OCI-LY7 (cell line): ENCODE data around the gene UGT1A7. TPM values are rescaled to one million over a fixed set of nuclear protein-coding genes. Genes with fewer than 3 reads are reported as not detected.

Source experiments
- BruUV-seq: library from RNA; stranded (reverse); fragments of 400-500 nt; replicated peaks from 2 replicates; lab custom pipeline; 2021; lab: Mats Ljungman, UMichigan
- CTCF ChIA-PET: fragments of 300-600 bp; sonication (Branson Sonifier 250); formaldehyde crosslinking; loops from one replicate; lab custom pipeline; 2022; ENCODE audit warnings: antibody characterized with exemption; ENCODE audit not compliant: unreplicated experiment; lab: Charles Lee
- POLR2A ChIA-PET: fragments of 300-600 bp; sonication (Branson Sonifier 250); formaldehyde crosslinking; loops from one replicate; lab custom pipeline; 2022; ENCODE audit warnings: antibody characterized with exemption; lab: Charles Lee
- DNase-seq: peaks from one replicate; pipeline ENCODE4 v3.0.0-alpha.2; 2015; ENCODE audit warnings: low spot score
- H2AFZ ChIP-seq: fragments of 200-600 bp; sonication (generic), shearing (Covaris generic); 2 replicates; pipeline ENCODE4 v1.6.1; 2014; ENCODE audit warnings: mild to moderate bottlenecking, antibody characterized with exemption, low read length, moderate library complexity
- H3K27ac ChIP-seq: fragments of 200-600 bp; sonication (generic); 2 replicates; pipeline ENCODE4 v1.5.1; 2014; ENCODE audit warnings: mixed run types, low read depth, mild to moderate bottlenecking, moderate library complexity, low read length, inconsistent platforms; ENCODE audit not compliant: poor library complexity, severe bottlenecking
- H3K36me3 ChIP-seq: fragments of 200-600 bp; sonication (generic); 2 replicates; pipeline ENCODE4 v1.6.1; 2014; ENCODE audit warnings: mild to moderate bottlenecking, antibody characterized with exemption, low read length, moderate library complexity, mixed read lengths; ENCODE audit not compliant: insufficient read depth
- H3K4me1 ChIP-seq: fragments of 200-600 bp; sonication (generic); 2 replicates; pipeline ENCODE4 v1.5.1; 2014; ENCODE audit warnings: mild to moderate bottlenecking, low read length; ENCODE audit not compliant: insufficient read depth, poor library complexity, severe bottlenecking
- H3K4me2 ChIP-seq: fragments of 200-600 bp; sonication (generic); 2 replicates; pipeline ENCODE4 v1.6.1; 2014; ENCODE audit warnings: mild to moderate bottlenecking, low read length
- H3K4me3 ChIP-seq: fragments of 200-600 bp; sonication (generic); 2 replicates; pipeline ENCODE4 v1.5.1; 2014; ENCODE audit warnings: mild to moderate bottlenecking, low read depth, low read length; ENCODE audit not compliant: poor library complexity, severe bottlenecking
- H3K79me2 ChIP-seq: fragments of 200-600 bp; sonication (generic); 2 replicates; pipeline ENCODE4 v1.6.1; 2016; ENCODE audit warnings: low read depth, mild to moderate bottlenecking, low read length, moderate library complexity, mixed read lengths; ENCODE audit not compliant: insufficient read depth
- H3K9me2 ChIP-seq: fragments of 200-600 bp; sonication (generic); 2 replicates; pipeline ENCODE4 v1.6.1; 2016; ENCODE audit warnings: mild to moderate bottlenecking, low read length, mixed read lengths; ENCODE audit not compliant: insufficient read depth
- H3K9me3 ChIP-seq: fragments of 200-600 bp; sonication (generic); 2 replicates; pipeline ENCODE4 v1.6.1; 2014; ENCODE audit warnings: mild to moderate bottlenecking, mixed run types, low read length, mixed read lengths
- H4K20me1 ChIP-seq: fragments of 200-600 bp; sonication (generic); 2 replicates; pipeline ENCODE4 v1.6.1; 2014; ENCODE audit warnings: mild to moderate bottlenecking, antibody characterized with exemption, low read length, moderate library complexity, mixed read lengths; ENCODE audit not compliant: insufficient read depth
- CTCF ChIP-seq: fragments of 200-600 bp; sonication (generic); conservative IDR thresholded peaks from 2 replicates; pipeline ENCODE4 v1.5.1; 2014; ENCODE audit warnings: mild to moderate bottlenecking, antibody characterized with exemption, low read length, moderate library complexity, mixed read lengths
- EZH2phosphoT487 ChIP-seq: fragments of 200-600 bp; sonication (generic); IDR thresholded peaks from 2 replicates; pipeline ENCODE4 v1.6.1; 2018; ENCODE audit warnings: low read depth, borderline replicate concordance, mild to moderate bottlenecking, mixed run types, antibody characterized with exemption, low read length, moderate library complexity, mixed read lengths
- intact Hi-C: fragments of 100-400 bp; cut with micrococcal nuclease; formaldehyde crosslinking; loops from one replicate; pipeline ENCODE4 v1.10.0; 2022; ENCODE audit not compliant: unreplicated experiment
- total RNA-seq, 2 experiments: library from RNA; depleted of rRNA in 1 of 2; stranded (reverse); fragments of >200 nt in 1 of 2; shearing (Covaris generic) in 1 of 2; gene quantifications; 2 replicates each; pipeline ENCODE4 v1.2.3, GENCODE V29; 2014 to 2022

UGT1A7 gene
- total RNA-seq, 2 experiments from 2014 or later: not detected

- Histone ChIP-seq H3K4me3 (no peak overlapping the region), H3K9me2 (no peaks in the 10 kb centered on the region), H3K9me3 (no peaks in the 10 kb centered on the region), H3K79me2 (no peaks in the 10 kb centered on the region), H3K4me1 (no peaks in the 10 kb centered on the region), H3K4me2 (no peak overlapping the region), H3K36me3 (no peaks in the 10 kb centered on the region), H4K20me1 (no peaks in the 10 kb centered on the region), H3K27ac (no peak overlapping the region), H2AFZ (no peak overlapping the region)
- no peak for DNase-seq
- BruUV-seq: no TSS peak
- TF ChIP-seq CTCF: no peak
- no peak for TF ChIP-seq EZH2phosphoT487
- ChIA-PET POLR2A (interaction anchor here (0.6 kb wide), 1 partner anchor 858 kb away, joined by 3 read pairs; no protein-coding TSS in a partner anchor), CTCF (no interaction called here)
- intact Hi-C loops: no loop called here
Measured at GRCh38 chr2:233775414-233775813, 93.7 kb downstream of the UGT1A7 start.

GRCh38 chr2:233778030-233778429, 96.3 kb downstream of the UGT1A7 start, which contains the start of gene MROH2A:
MROH2A (plus strand) TSS chr2:233778330; CDS start chr2:233779359, 1,029 bp downstream.
- POLR2A ChIA-PET: no interaction called here
- CTCF ChIA-PET: no interaction called here

More at GRCh38 chr2:233778030-233778429, 96.3 kb downstream of the UGT1A7 start, which contains the start of gene MROH2A:
- no peak for TF ChIP-seq CTCF
- Histone ChIP-seq H3K4me3 (no peak within 1 kb of the TSS), H3K4me2 (no peak within 1 kb of the TSS), H3K4me1 (no peaks in the 10 kb centered on the region), H3K79me2 (no peaks in the 10 kb centered on the region), H3K36me3 (no peaks in the 10 kb centered on the region), H3K9me3 (no peaks in the 10 kb centered on the region), H4K20me1 (no peaks in the 10 kb centered on the region), H3K9me2 (no peaks in the 10 kb centered on the region), H3K27ac (no peak within 1 kb of the TSS), H2AFZ (no peak within 1 kb of the TSS)
- BruUV-seq: no TSS peak
- no peak for DNase-seq
- intact Hi-C loops: no loop called here
